Tibial nerve (tissue), 4 donors: Measurements from ENCODE around the gene TRIM52.
"Not testable (repeated sequence)": the region's sequence is repeated elsewhere in the genome, so short reads cannot be mapped to it uniquely, and the experiment has no call there.

Experiments used
- CTCF ChIP-seq, 5 experiments: fragments of 200-600 bp in 3 of 5; fragments of 450-650 bp in 2 of 5; sonication (generic) in 3 of 5; IDR thresholded peaks; one replicate each; pipeline ENCODE4 v1.5.1; 2016 to 2019; ENCODE audit warnings: antibody characterized with exemption in 5 of 5, mild to moderate bottlenecking in 3 of 5, moderate library complexity in 2 of 5
- EP300 ChIP-seq, 2 donors: sonication (generic); formaldehyde crosslinking; IDR thresholded peaks; one replicate each; pipeline ENCODE4 v1.6.1; 2017; ENCODE audit warnings: antibody characterized with exemption in 2 of 2, mild to moderate bottlenecking in 1 of 2
- POLR2A ChIP-seq, 2 donors: fragments of 450-650 bp; IDR thresholded peaks; one replicate each; pipeline ENCODE4 v1.6.1; 2017; ENCODE audit warnings: antibody characterized with exemption in 2 of 2, mild to moderate bottlenecking in 2 of 2, moderate library complexity in 2 of 2

GRCh38 chr5:181273433-181273744 is 12.4 kb upstream of the TRIM52 start:
- not testable (repeated sequence) for TF ChIP-seq CTCF, POLR2A, EP300 (IDR thresholded peaks at IDR 0.05)
